HEK293T (cell line): ENCODE data around the gene RDH12.

Experiments used
- CTCF ChIA-PET: fragments of 350-600 bp; formaldehyde crosslinking; extraction: SDS; loops from one replicate; lab custom pipeline; 2021; ENCODE audit warnings: antibody characterized with exemption, inconsistent platforms; lab: Yijun Ruan, JAX
- POLR2A ChIA-PET: fragments of 350-600 bp; formaldehyde crosslinking; extraction: SDS; loops from one replicate; lab custom pipeline; 2020; ENCODE audit warnings: antibody characterized with exemption, inconsistent platforms; lab: Yijun Ruan, JAX
- DNase-seq: peaks from one replicate; pipeline ENCODE4 v3.0.0; 2012; ENCODE audit warnings: mixed read lengths; ENCODE audit errors: extremely low spot score
- ARNT ChIP-seq: fragments of 450-650 bp; IDR thresholded peaks from 2 replicates; pipeline ENCODE4 v1.6.1; 2017; ENCODE audit warnings: mild to moderate bottlenecking
- BHLHE40 ChIP-seq: fragments of 450-650 bp; IDR thresholded peaks from 2 replicates; pipeline ENCODE4 v1.6.1; 2016; ENCODE audit warnings: mild to moderate bottlenecking, moderate library complexity, borderline replicate concordance
- CTBP1 ChIP-seq: fragments of 450-650 bp; IDR thresholded peaks from 2 replicates; pipeline ENCODE4 v1.6.1; 2016; ENCODE audit warnings: borderline replicate concordance
- ELF4 ChIP-seq: fragments of 450-650 bp; IDR thresholded peaks from 2 replicates; pipeline ENCODE4 v1.6.1; 2017; ENCODE audit warnings: antibody characterized with exemption
- FOXA1 ChIP-seq: fragments of 450-650 bp; IDR thresholded peaks from 2 replicates; pipeline ENCODE4 v1.6.1; 2016; ENCODE audit warnings: mild to moderate bottlenecking
- FOXK2 ChIP-seq: fragments of 450-650 bp; IDR thresholded peaks from 2 replicates; pipeline ENCODE4 v1.6.1; 2016; ENCODE audit warnings: mild to moderate bottlenecking
- FOXM1 ChIP-seq: fragments of 450-650 bp; IDR thresholded peaks from 2 replicates; pipeline ENCODE4 v1.6.1; 2017; ENCODE audit warnings: mild to moderate bottlenecking, borderline replicate concordance
- HDGF ChIP-seq: fragments of 450-650 bp; IDR thresholded peaks from 2 replicates; pipeline ENCODE4 v1.6.1; 2017; ENCODE audit warnings: antibody characterized with exemption, borderline replicate concordance
- L3MBTL2 ChIP-seq: fragments of 450-650 bp; conservative IDR thresholded peaks from 2 replicates; pipeline ENCODE4 v1.6.1; 2016; ENCODE audit warnings: mild to moderate bottlenecking
- LEF1 ChIP-seq: fragments of 450-650 bp; IDR thresholded peaks from 2 replicates; pipeline ENCODE4 v1.6.1; 2017; ENCODE audit warnings: mild to moderate bottlenecking, borderline replicate concordance
- NFRKB ChIP-seq: fragments of 450-650 bp; IDR thresholded peaks from 2 replicates; pipeline ENCODE4 v1.6.1; 2016; ENCODE audit warnings: mild to moderate bottlenecking, moderate library complexity
- PKNOX1 ChIP-seq: fragments of 450-650 bp; IDR thresholded peaks from 2 replicates; pipeline ENCODE4 v1.6.1; 2016
- SP1 ChIP-seq: fragments of 450-650 bp; IDR thresholded peaks from 2 replicates; pipeline ENCODE4 v1.6.1; 2017
- SUZ12 ChIP-seq: fragments of 450-650 bp; IDR thresholded peaks from 2 replicates; pipeline ENCODE4 v1.6.1; 2016; ENCODE audit warnings: mild to moderate bottlenecking
- TARDBP ChIP-seq: fragments of 450-650 bp; IDR thresholded peaks from 2 replicates; pipeline ENCODE4 v1.6.1; 2016
- ZNF384 ChIP-seq: fragments of 450-650 bp; IDR thresholded peaks from 2 replicates; pipeline ENCODE4 v1.6.1; 2016

The RDH12 gene

GRCh38 chr14:67756496-67756895, 54.8 kb downstream of the RDH12 start:
- CTCF ChIA-PET = interaction anchor here (0.7 kb wide), 1 partner anchor 185 kb away, joined by 3 read pairs; no protein-coding TSS in a partner anchor
- POLR2A ChIA-PET = no interaction called here
- DNase-seq = no peak
- TF ChIP-seq L3MBTL2 = no peak
- no peak for TF ChIP-seq ZNF384

GRCh38 chr14:67757175-67757574, 55.5 kb downstream of the RDH12 start:
- CTCF ChIA-PET = no interaction called here
- TF ChIP-seq NFRKB (no peak), HDGF (no peak), SP1 (no peak), FOXM1 (no peak), FOXA1 (no peak), ZNF384 (no peak), LEF1 (no peak), BHLHE40 (no peak), PKNOX1 (no peak), TARDBP (no peak), ARNT (no peak), SUZ12 (no peak), ELF4 (no peak)
- DNase-seq = no peak
- POLR2A ChIA-PET = no interaction called here

- CTCF ChIA-PET = no interaction called here
- no peak for DNase-seq
- TF ChIP-seq ZNF384 = no peak
- no peak for TF ChIP-seq CTBP1
- TF ChIP-seq NFRKB = no peak
- no peak for TF ChIP-seq TARDBP
- POLR2A ChIA-PET = no interaction called here
Observed at GRCh38 chr14:67759916-67760315, 58.2 kb downstream of the RDH12 start.

- ChIA-PET CTCF (no interaction called here), POLR2A (interaction anchor here (0.9 kb wide), 1 partner anchor 14 kb away, joined by 3 read pairs; no protein-coding TSS in a partner anchor)
- DNase-seq = no peak
- no peak for TF ChIP-seq FOXA1
- TF ChIP-seq ELF4 = no peak
- no peak for TF ChIP-seq TARDBP
- TF ChIP-seq ARNT = no peak
- TF ChIP-seq FOXK2 = no peak
- TF ChIP-seq CTBP1 = no peak
- TF ChIP-seq FOXM1 = no peak
- no peak for TF ChIP-seq BHLHE40
- TF ChIP-seq PKNOX1 = no peak
- TF ChIP-seq L3MBTL2 = no peak
- no peak for TF ChIP-seq ZNF384
- TF ChIP-seq HDGF = no peak
Observed at GRCh38 chr14:67762051-67762450, 60.4 kb downstream of the RDH12 start.

GRCh38 chr14:67763158-67763822, 61.6 kb downstream of the RDH12 start:
- no peak for TF ChIP-seq PKNOX1
- TF ChIP-seq TARDBP = no peak
- no peak for TF ChIP-seq BHLHE40
- no peak for TF ChIP-seq NFRKB
- no peak for TF ChIP-seq ARNT
- no peak for TF ChIP-seq HDGF
- TF ChIP-seq ZNF384 = no peak
- TF ChIP-seq FOXA1 = no peak
- POLR2A ChIA-PET = interaction anchor here (0.9 kb wide), 1 partner anchor 13 kb away, joined by 3 read pairs; no protein-coding TSS in a partner anchor
- no peak for DNase-seq
- CTCF ChIA-PET = no interaction called here

- POLR2A ChIA-PET = no interaction called here
- DNase-seq = no peak
- TF ChIP-seq ARNT = no peak
- no peak for TF ChIP-seq BHLHE40
- CTCF ChIA-PET = no interaction called here
Observed at GRCh38 chr14:67764496-67764895, 62.8 kb downstream of the RDH12 start.

GRCh38 chr14:67765192-67765834, 63.6 kb downstream of the RDH12 start:
- TF ChIP-seq ARNT (no peak), L3MBTL2 (no peak), ELF4 (no peak), FOXA1 (no peak), PKNOX1 (no peak), HDGF (no peak), BHLHE40 (no peak), TARDBP (no peak), CTBP1 (no peak), LEF1 (no peak), SUZ12 (no peak), SP1 (no peak), FOXM1 (no peak), ZNF384 (no peak), FOXK2 (no peak), NFRKB (no peak)
- POLR2A ChIA-PET = no interaction called here
- DNase-seq = no peak
- CTCF ChIA-PET = no interaction called here
